ENCODE measurements around the gene TMEM207.

GRCh38 chr3:190448256-190448655 is 1.4 kb downstream of the TMEM207 start:
- TF ChIP-seq GATA2 (IDR thresholded peaks at IDR 0.05; ENCODE audit: low read depth, low read length) (no peak), GATA3 (IDR thresholded peaks at IDR 0.05; ENCODE audit: low read depth, low read length) (no peak)

Measured in SH-SY5Y (cell line).